ENCODE data around the gene PLXNB2.

- TF ChIP-seq, protein P1, sequence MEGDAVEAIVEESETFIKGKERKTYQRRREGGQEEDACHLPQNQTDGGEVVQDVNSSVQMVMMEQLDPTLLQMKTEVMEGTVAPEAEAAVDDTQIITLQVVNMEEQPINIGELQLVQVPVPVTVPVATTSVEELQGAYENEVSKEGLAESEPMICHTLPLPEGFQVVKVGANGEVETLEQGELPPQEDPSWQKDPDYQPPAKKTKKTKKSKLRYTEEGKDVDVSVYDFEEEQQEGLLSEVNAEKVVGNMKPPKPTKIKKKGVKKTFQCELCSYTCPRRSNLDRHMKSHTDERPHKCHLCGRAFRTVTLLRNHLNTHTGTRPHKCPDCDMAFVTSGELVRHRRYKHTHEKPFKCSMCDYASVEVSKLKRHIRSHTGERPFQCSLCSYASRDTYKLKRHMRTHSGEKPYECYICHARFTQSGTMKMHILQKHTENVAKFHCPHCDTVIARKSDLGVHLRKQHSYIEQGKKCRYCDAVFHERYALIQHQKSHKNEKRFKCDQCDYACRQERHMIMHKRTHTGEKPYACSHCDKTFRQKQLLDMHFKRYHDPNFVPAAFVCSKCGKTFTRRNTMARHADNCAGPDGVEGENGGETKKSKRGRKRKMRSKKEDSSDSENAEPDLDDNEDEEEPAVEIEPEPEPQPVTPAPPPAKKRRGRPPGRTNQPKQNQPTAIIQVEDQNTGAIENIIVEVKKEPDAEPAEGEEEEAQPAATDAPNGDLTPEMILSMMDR (conservative IDR thresholded peaks at IDR 0.05): no peak
- TF ChIP-seq EZH2 (IDR thresholded peaks at IDR 0.05; ENCODE audit: low read depth): no peak
Observed at GRCh38 chr22:50266994-50267393, 40.5 kb downstream of the PLXNB2 start.
